Measurements from ENCODE around the gene TTC39B.

The TTC39B gene

GRCh38 chr9:15138357-15138686 is 168.7 kb downstream of the TTC39B start:
- no peak for DNase-seq (ENCODE audit: insufficient read length, low spot score)
- no peak for TF ChIP-seq CTCF (IDR thresholded peaks at IDR 0.05; ENCODE audit: insufficient read depth, missing control alignments)
- no peak for FAIRE-seq

GRCh38 chr9:15137658-15138356 is 169.2 kb downstream of the TTC39B start:
- no peak for TF ChIP-seq CTCF (IDR thresholded peaks at IDR 0.05; ENCODE audit: insufficient read depth, missing control alignments)
- FAIRE-seq (no peak), DNase-seq (ENCODE audit: insufficient read length, low spot score) (no peak)

- DNase-seq (ENCODE audit: insufficient read length, low spot score), result no peak
- no peak for TF ChIP-seq CTCF (IDR thresholded peaks at IDR 0.05; ENCODE audit: insufficient read depth, missing control alignments)
- FAIRE-seq, result no peak
Observed at GRCh38 chr9:15137089-15137488, 169.9 kb downstream of the TTC39B start.

- no peak for TF ChIP-seq CTCF (IDR thresholded peaks at IDR 0.05; ENCODE audit: insufficient read depth, missing control alignments)
- DNase-seq (ENCODE audit: insufficient read length, low spot score) (no peak), FAIRE-seq (no peak)
Observed at GRCh38 chr9:15136646-15137045, 170.4 kb downstream of the TTC39B start.

- peak; percentile 89 for TF ChIP-seq CTCF (IDR thresholded peaks at IDR 0.05; ENCODE audit: insufficient read depth, missing control alignments)
- DNase-seq (ENCODE audit: insufficient read length, low spot score) (peak; percentile 59), FAIRE-seq (peak; percentile 88)
Observed at GRCh38 chr9:15135164-15135792, 171.7 kb downstream of the TTC39B start.

DNA sequence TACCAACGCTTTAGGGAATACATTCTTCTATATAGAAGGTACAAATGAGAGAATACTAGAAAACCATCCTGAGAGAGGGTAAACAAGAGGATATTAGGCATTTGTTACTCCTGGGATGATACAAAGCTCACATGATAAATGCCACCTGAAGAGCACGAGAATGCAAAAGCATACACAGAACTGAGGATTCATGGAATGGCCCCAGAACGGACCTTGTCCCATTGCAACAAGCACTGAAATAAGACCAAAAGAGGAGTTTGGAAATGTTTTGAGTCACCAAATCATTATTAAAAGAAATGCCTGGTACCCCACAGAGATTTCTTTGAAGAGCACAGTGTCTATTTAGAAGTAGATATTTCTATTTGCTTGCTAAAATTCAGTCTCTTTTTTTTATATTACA is 173.5 kb downstream of the TTC39B start:
- TF ChIP-seq CTCF (IDR thresholded peaks at IDR 0.05; ENCODE audit: insufficient read depth, missing control alignments), result no peak
- FAIRE-seq, result no peak
- DNase-seq (ENCODE audit: insufficient read length, low spot score), result no peak

- no peak for FAIRE-seq
- TF ChIP-seq CTCF (IDR thresholded peaks at IDR 0.05; ENCODE audit: insufficient read depth, missing control alignments), result no peak
- DNase-seq (ENCODE audit: insufficient read length, low spot score), result no peak
Observed at GRCh38 chr9:15132091-15132490, 174.9 kb downstream of the TTC39B start.
